ENCODE data around the gene SH3BP5. TPM values are rescaled to one million over a fixed set of nuclear protein-coding genes. Genes with fewer than 3 reads are reported as not detected.

SH3BP5 gene
- total RNA-seq, 2 donors from 2014 or later = 13.7 to 21.8 TPM

GRCh38 chr3:15321349-15321748 is 11.0 kb downstream of the SH3BP5 start:
- intact Hi-C loops (cut with DNase I) = no loop called here
- no peaks in the 10 kb centered on the region for H3K27me3 ChIP-seq
- H3K9me3 ChIP-seq = no peaks in the 10 kb centered on the region
- H3K4me3 ChIP-seq = no peak overlapping the region
- 93 to 96% methylated on average over 1 of the region's 1 CpG for WGBS, 2 donors
- no peak for TF ChIP-seq CTCF (IDR thresholded peaks at IDR 0.05)
- no peak for TF ChIP-seq POLR2A (IDR thresholded peaks at IDR 0.05)
- peaks cover 12% of the 10 kb centered on the region for H3K4me1 ChIP-seq
- DNase-seq (no peak), ATAC-seq (no peak)
- H3K27ac ChIP-seq = no peak overlapping the region
- no peaks in the 10 kb centered on the region for H3K36me3 ChIP-seq (replicated peaks in 1 of 2; ENCODE audit: insufficient read depth in 1 of 2, low read depth in 2 of 2)

- 74 to 86% methylated on average over 4 of the region's 4 CpGs for WGBS, 2 donors
- Histone ChIP-seq H3K36me3 (replicated peaks in 1 of 2; ENCODE audit: insufficient read depth in 1 of 2, low read depth in 2 of 2) (no peaks in the 10 kb centered on the region), H3K9me3 (no peaks in the 10 kb centered on the region), H3K27me3 (no peaks in the 10 kb centered on the region), H3K27ac (peak overlapping the region in 2 of 4 donors; percentile 18 to 19), H3K4me1 (peaks cover 9% of the 10 kb centered on the region), H3K4me3 (no peak overlapping the region)
- TF ChIP-seq POLR2A (IDR thresholded peaks at IDR 0.05) = no peak
- TF ChIP-seq CTCF (IDR thresholded peaks at IDR 0.05) = no peak
- intact Hi-C loops (cut with DNase I) = no loop called here
- peak; percentile 52 for ATAC-seq
- peak in 1 of 4 donors; percentile 23 for DNase-seq
These were observed 12.8 kb downstream of the SH3BP5 start for GRCh38 chr3:15319575-15319974.

- DNase-seq (no peak), ATAC-seq (no peak)
- H3K4me1 ChIP-seq = peaks cover 4% of the 10 kb centered on the region
- 53 to 66% methylated on average over 2 of the region's 2 CpGs for WGBS, 2 donors
- no peak overlapping the region for H3K4me3 ChIP-seq
- H3K9me3 ChIP-seq = no peaks in the 10 kb centered on the region
- TF ChIP-seq CTCF (IDR thresholded peaks at IDR 0.05) (no peak), POLR2A (IDR thresholded peaks at IDR 0.05) (no peak)
- H3K27me3 ChIP-seq = no peaks in the 10 kb centered on the region
- peak overlapping the region in 1 of 4 donors; percentile 19 for H3K27ac ChIP-seq
- intact Hi-C loops (cut with DNase I) = no loop called here
- no peaks in the 10 kb centered on the region for H3K36me3 ChIP-seq (replicated peaks in 1 of 2; ENCODE audit: insufficient read depth in 1 of 2, low read depth in 2 of 2)
These were observed 13.2 kb downstream of the SH3BP5 start for GRCh38 chr3:15319136-15319535.

GRCh38 chr3:15318661-15319060 is 13.7 kb downstream of the SH3BP5 start:
- TF ChIP-seq POLR2A (IDR thresholded peaks at IDR 0.05) = no peak
- TF ChIP-seq CTCF (IDR thresholded peaks at IDR 0.05) = no peak
- DNase-seq (no peak), ATAC-seq (no peak)
- intact Hi-C loops (cut with DNase I) = no loop called here
- Histone ChIP-seq H3K9me3 (no peaks in the 10 kb centered on the region), H3K36me3 (replicated peaks in 1 of 2; ENCODE audit: insufficient read depth in 1 of 2, low read depth in 2 of 2) (no peaks in the 10 kb centered on the region), H3K4me1 (no peaks in the 10 kb centered on the region), H3K4me3 (no peak overlapping the region), H3K27me3 (no peaks in the 10 kb centered on the region), H3K27ac (no peak overlapping the region)
- WGBS, 2 donors = 87 to 90% methylated on average over 8 of the region's 8 CpGs

- Histone ChIP-seq H3K4me3 (no peak overlapping the region), H3K9me3 (no peaks in the 10 kb centered on the region), H3K27ac (no peak overlapping the region), H3K4me1 (no peaks in the 10 kb centered on the region), H3K27me3 (no peaks in the 10 kb centered on the region), H3K36me3 (replicated peaks in 1 of 2; ENCODE audit: insufficient read depth in 1 of 2, low read depth in 2 of 2) (no peaks in the 10 kb centered on the region)
- TF ChIP-seq CTCF (IDR thresholded peaks at IDR 0.05) = no peak
- no peak for TF ChIP-seq POLR2A (IDR thresholded peaks at IDR 0.05)
- peak in 1 of 4 donors; percentile 43 for DNase-seq
- intact Hi-C loops (cut with DNase I) = no loop called here
- ATAC-seq = peak; percentile 23
- 75 to 87% methylated on average over 5 of the region's 5 CpGs for WGBS, 2 donors
These were observed 15.4 kb downstream of the SH3BP5 start for GRCh38 chr3:15316998-15317435.
